Tibial nerve (tissue), 3 donors: ENCODE results near the gene LAMP2.

Experiments
- POLR2A ChIP-seq, 2 donors: fragments of 450-650 bp; IDR thresholded peaks; one replicate each; pipeline ENCODE4 v1.6.1; 2017; ENCODE audit warnings: antibody characterized with exemption in 2 of 2, mild to moderate bottlenecking in 2 of 2, moderate library complexity in 2 of 2
- TF ChIP-seq, protein P1 (sequence below), 5 experiments: fragments of 200-600 bp in 3 of 5; fragments of 450-650 bp in 2 of 5; sonication (generic) in 3 of 5; IDR thresholded peaks; one replicate each; pipeline ENCODE4 v1.5.1; 2016 to 2019; ENCODE audit warnings: antibody characterized with exemption in 5 of 5, mild to moderate bottlenecking in 3 of 5, moderate library complexity in 2 of 5

DNA sequence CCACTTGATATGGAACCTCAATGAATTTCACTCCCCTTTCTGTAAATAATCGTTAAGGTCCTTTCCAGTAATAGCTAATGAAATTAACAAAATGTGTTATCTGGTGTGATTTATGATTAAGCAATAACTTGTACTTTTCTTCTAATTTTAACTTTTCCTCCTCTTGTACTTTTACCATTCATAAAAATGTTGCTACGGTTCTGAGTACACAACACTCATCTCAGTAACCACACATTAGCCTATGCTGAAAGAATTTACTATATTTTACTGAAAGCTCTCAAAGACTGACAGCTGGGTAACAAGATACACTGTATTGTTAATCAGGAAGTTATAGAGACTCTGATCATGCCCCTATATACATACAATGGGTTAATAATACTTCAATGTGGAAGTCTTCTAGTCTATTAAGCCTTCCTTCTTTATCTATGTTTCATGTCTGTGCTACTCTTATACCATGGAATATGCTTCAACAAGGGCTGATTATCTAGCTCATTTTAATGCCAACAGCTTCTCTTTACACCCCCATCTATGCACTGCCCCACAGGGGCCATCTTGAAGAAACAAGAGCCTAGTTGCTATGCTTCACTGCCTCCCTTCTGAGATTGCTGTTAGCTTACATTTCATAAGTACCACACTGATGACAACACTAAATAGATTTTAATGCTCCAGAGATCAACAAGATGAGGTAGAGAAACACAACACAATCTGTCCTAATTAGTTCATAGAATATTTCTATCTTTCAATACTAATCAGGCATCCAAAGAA, 39.1 kb downstream of the LAMP2 start:
- TF ChIP-seq, protein P1, sequence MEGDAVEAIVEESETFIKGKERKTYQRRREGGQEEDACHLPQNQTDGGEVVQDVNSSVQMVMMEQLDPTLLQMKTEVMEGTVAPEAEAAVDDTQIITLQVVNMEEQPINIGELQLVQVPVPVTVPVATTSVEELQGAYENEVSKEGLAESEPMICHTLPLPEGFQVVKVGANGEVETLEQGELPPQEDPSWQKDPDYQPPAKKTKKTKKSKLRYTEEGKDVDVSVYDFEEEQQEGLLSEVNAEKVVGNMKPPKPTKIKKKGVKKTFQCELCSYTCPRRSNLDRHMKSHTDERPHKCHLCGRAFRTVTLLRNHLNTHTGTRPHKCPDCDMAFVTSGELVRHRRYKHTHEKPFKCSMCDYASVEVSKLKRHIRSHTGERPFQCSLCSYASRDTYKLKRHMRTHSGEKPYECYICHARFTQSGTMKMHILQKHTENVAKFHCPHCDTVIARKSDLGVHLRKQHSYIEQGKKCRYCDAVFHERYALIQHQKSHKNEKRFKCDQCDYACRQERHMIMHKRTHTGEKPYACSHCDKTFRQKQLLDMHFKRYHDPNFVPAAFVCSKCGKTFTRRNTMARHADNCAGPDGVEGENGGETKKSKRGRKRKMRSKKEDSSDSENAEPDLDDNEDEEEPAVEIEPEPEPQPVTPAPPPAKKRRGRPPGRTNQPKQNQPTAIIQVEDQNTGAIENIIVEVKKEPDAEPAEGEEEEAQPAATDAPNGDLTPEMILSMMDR (IDR thresholded peaks at IDR 0.05), result no peak
- TF ChIP-seq POLR2A (IDR thresholded peaks at IDR 0.05), result no peak
